Measurements from ENCODE around the gene HPS4. TPM values are rescaled to one million over a fixed set of nuclear protein-coding genes. Genes with fewer than 3 reads are reported as not detected.

The HPS4 gene
- total RNA-seq, 4 donors from 2014 or later, result 7.0 to 13.9 (median 10.5) TPM

GRCh38 chr22:26466196-26466595, 17.4 kb downstream of the HPS4 start:
- no peaks in the 10 kb centered on the region for H3K27me3 ChIP-seq
- intact Hi-C loops (cut with DNase I; ENCODE audit: low total_unique reads) (no loop called here), in situ Hi-C loops (cut with MboI; ENCODE audit: low sequenced_read_pairs in 4 of 4) (no loop called here)
- TF ChIP-seq POLR2A (IDR thresholded peaks at IDR 0.05), result no peak
- TF ChIP-seq CTCF (IDR thresholded peaks at IDR 0.05 in 4 of 5, conservative IDR thresholded peaks at IDR 0.05 in 1 of 5), result no peak
- no peaks in the 10 kb centered on the region for H3K9me3 ChIP-seq
- H3K4me1 ChIP-seq, result peaks cover 0 to 10% of the 10 kb centered on the region in 2 donors
- peaks cover 2 to 90% of the 10 kb centered on the region in 2 donors for H3K36me3 ChIP-seq
- DNase-seq (peak; percentile 23 to 74), ATAC-seq (peak; percentile 73 to 89)
- peak overlapping the region; percentile 37 to 66 (median 56) for H3K27ac ChIP-seq
- H3K4me3 ChIP-seq, result no peak overlapping the region

GRCh38 chr22:26464312-26464711, 19.3 kb downstream of the HPS4 start:
- peaks cover 2 to 72% of the 10 kb centered on the region in 2 donors for H3K36me3 ChIP-seq
- H3K4me3 ChIP-seq, result no peak overlapping the region
- intact Hi-C loops (cut with DNase I; ENCODE audit: low total_unique reads) (no loop called here), in situ Hi-C loops (cut with MboI; ENCODE audit: low sequenced_read_pairs in 4 of 4) (loop anchor here in 1 of 4 donors (5.0 kb wide), 1 partner anchor 62 kb away; no protein-coding TSS in a partner anchor)
- no peaks in the 10 kb centered on the region for H3K9me3 ChIP-seq
- no peak overlapping the region for H3K27ac ChIP-seq
- DNase-seq (peak in 1 of 2 donors; percentile 45), ATAC-seq (no peak)
- peaks cover 0 to 3% of the 10 kb centered on the region in 2 donors for H3K4me1 ChIP-seq
- TF ChIP-seq CTCF (IDR thresholded peaks at IDR 0.05 in 4 of 5, conservative IDR thresholded peaks at IDR 0.05 in 1 of 5) (no peak), POLR2A (IDR thresholded peaks at IDR 0.05) (no peak)
- H3K27me3 ChIP-seq, result no peaks in the 10 kb centered on the region

GRCh38 chr22:26463688-26464087, 19.9 kb downstream of the HPS4 start:
- H3K9me3 ChIP-seq, result no peaks in the 10 kb centered on the region
- intact Hi-C loops (cut with DNase I; ENCODE audit: low total_unique reads), result no loop called here
- H3K36me3 ChIP-seq, result peaks cover 2 to 70% of the 10 kb centered on the region in 2 donors
- no peak for ATAC-seq
- TF ChIP-seq POLR2A (IDR thresholded peaks at IDR 0.05) (no peak), CTCF (IDR thresholded peaks at IDR 0.05 in 4 of 5, conservative IDR thresholded peaks at IDR 0.05 in 1 of 5) (no peak)
- no peak overlapping the region for H3K27ac ChIP-seq
- no peak for DNase-seq
- in situ Hi-C loops (cut with MboI; ENCODE audit: low sequenced_read_pairs in 4 of 4), result loop anchor here in 1 of 4 donors (5.0 kb wide), 1 partner anchor 61 kb away; no protein-coding TSS in a partner anchor
- H3K27me3 ChIP-seq, result no peaks in the 10 kb centered on the region
- H3K4me1 ChIP-seq, result peaks cover 0 to 3% of the 10 kb centered on the region in 2 donors
- H3K4me3 ChIP-seq, result no peak overlapping the region

- Histone ChIP-seq H3K27me3 (no peaks in the 10 kb centered on the region), H3K9me3 (no peaks in the 10 kb centered on the region), H3K4me1 (peaks cover 0 to 3% of the 10 kb centered on the region in 2 donors), H3K4me3 (no peak overlapping the region), H3K36me3 (peaks cover 2 to 69% of the 10 kb centered on the region in 2 donors), H3K27ac (no peak overlapping the region)
- TF ChIP-seq POLR2A (IDR thresholded peaks at IDR 0.05), result no peak
- no peak for TF ChIP-seq CTCF (IDR thresholded peaks at IDR 0.05 in 4 of 5, conservative IDR thresholded peaks at IDR 0.05 in 1 of 5)
- in situ Hi-C loops (cut with MboI; ENCODE audit: low sequenced_read_pairs in 4 of 4) (loop anchor here in 1 of 4 donors (5.0 kb wide), 1 partner anchor 61 kb away; no protein-coding TSS in a partner anchor), intact Hi-C loops (cut with DNase I; ENCODE audit: low total_unique reads) (no loop called here)
- ATAC-seq, result no peak
- DNase-seq, result no peak
Observed at GRCh38 chr22:26463101-26463661, 20.4 kb downstream of the HPS4 start.
